GM18498 (cell line): ENCODE data around the gene FOXM1.
A peak's percentile ranks its signal among the peaks of the same experiment; 100 is the strongest.
"Not testable (repeated sequence)": the region's sequence is repeated elsewhere in the genome, so short reads cannot be mapped to it uniquely, and the experiment has no call there.

Experiments used
- ATAC-seq: cut with Tn5 transposase; IDR thresholded peaks from one replicate; pipeline ENCODE4 v1.9.1; 2021; ENCODE audit warnings: mild to moderate bottlenecking, moderate library complexity; ENCODE audit not compliant: unreplicated experiment

The FOXM1 gene

GRCh38 chr12:2884810-2885209 is 7.8 kb upstream of the FOXM1 start:
- no peak for ATAC-seq

GRCh38 chr12:2879853-2880252 is 2.9 kb upstream of the FOXM1 start:
- no peak for ATAC-seq

GRCh38 chr12:2877953-2878732 is 1.2 kb upstream of the FOXM1 start:
- ATAC-seq, result no peak

GRCh38 chr12:2876431-2877046 is 435 bp downstream of the FOXM1 start:
- ATAC-seq, result peak; percentile 35

GRCh38 chr12:2868986-2869632 is 7.9 kb downstream of the FOXM1 start:
- not testable (repeated sequence) for ATAC-seq

- ATAC-seq, result no peak
These were observed 12.8 kb downstream of the FOXM1 start for GRCh38 chr12:2864198-2864597.

GRCh38 chr12:2863402-2863801 is 13.6 kb downstream of the FOXM1 start:
- ATAC-seq, result not testable (repeated sequence)

- no peak for ATAC-seq
These were observed 14.1 kb downstream of the FOXM1 start for GRCh38 chr12:2862876-2863275.

GRCh38 chr12:2860170-2860569 is 16.8 kb downstream of the FOXM1 start:
- no peak for ATAC-seq

- no peak for ATAC-seq
These were observed 18.0 kb downstream of the FOXM1 start for GRCh38 chr12:2858944-2859421.

- no peak for ATAC-seq
These were observed 18.6 kb downstream of the FOXM1 start for GRCh38 chr12:2858334-2858733.

GRCh38 chr12:2857576-2857975 is 19.4 kb downstream of the FOXM1 start:
- no peak for ATAC-seq

GRCh38 chr12:2857021-2857431 is 19.9 kb downstream of the FOXM1 start, which contains the start of gene TEX52:
TSS of gene TEX52 (minus strand) at chr12:2857039. CDS start at chr12:2857026, 13 bp downstream.
- ATAC-seq, result no peak

- no peak for ATAC-seq
These were observed 20.9 kb downstream of the FOXM1 start for GRCh38 chr12:2856051-2856450.

GRCh38 chr12:2855546-2855945 is 21.4 kb downstream of the FOXM1 start:
- ATAC-seq, result no peak

GRCh38 chr12:2854669-2855453 is 22.1 kb downstream of the FOXM1 start:
- no peak for ATAC-seq

- ATAC-seq, result no peak
These were observed 23.3 kb downstream of the FOXM1 start for GRCh38 chr12:2853626-2854025.

- no peak for ATAC-seq
These were observed 25.0 kb downstream of the FOXM1 start for GRCh38 chr12:2851931-2852330.

- no peak for ATAC-seq
These were observed 31.7 kb downstream of the FOXM1 start for GRCh38 chr12:2845280-2845679.

GRCh38 chr12:2844786-2845185 is 32.2 kb downstream of the FOXM1 start:
- no peak for ATAC-seq

GRCh38 chr12:2842948-2843347 is 34.0 kb downstream of the FOXM1 start:
- ATAC-seq, result no peak
